ENCODE results near the gene RNF151.

RNF151 gene

DNA sequence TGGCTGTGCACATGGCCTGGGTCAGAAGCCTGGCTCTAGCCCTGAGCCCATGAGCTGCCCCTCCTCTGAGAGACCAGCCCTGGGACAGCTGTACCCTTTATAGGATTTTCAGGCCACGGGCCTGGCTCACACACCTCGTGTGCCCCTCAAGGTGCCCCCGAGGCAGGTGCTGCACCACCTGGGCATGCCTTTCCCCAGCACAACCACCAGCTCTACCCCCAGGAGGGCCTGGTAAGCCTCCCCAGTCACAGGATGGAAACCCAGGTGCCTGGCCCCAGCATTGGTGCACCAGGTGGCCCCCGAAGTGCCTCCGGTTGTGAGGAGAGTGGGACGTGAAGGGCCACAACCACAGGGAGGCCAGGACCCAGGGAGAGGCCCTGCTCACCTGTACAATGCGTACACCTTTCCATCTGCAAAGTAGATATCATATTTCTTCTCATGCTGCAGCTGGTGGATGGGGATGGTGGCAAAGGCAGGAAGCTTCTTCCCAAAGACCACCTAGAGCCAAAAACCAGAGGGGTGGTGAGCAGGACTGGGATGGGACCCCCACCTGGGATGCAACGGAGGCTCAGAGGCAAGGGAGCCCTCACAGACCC is 36.7 kb downstream of the RNF151 start:
- TF ChIP-seq, protein P1, sequence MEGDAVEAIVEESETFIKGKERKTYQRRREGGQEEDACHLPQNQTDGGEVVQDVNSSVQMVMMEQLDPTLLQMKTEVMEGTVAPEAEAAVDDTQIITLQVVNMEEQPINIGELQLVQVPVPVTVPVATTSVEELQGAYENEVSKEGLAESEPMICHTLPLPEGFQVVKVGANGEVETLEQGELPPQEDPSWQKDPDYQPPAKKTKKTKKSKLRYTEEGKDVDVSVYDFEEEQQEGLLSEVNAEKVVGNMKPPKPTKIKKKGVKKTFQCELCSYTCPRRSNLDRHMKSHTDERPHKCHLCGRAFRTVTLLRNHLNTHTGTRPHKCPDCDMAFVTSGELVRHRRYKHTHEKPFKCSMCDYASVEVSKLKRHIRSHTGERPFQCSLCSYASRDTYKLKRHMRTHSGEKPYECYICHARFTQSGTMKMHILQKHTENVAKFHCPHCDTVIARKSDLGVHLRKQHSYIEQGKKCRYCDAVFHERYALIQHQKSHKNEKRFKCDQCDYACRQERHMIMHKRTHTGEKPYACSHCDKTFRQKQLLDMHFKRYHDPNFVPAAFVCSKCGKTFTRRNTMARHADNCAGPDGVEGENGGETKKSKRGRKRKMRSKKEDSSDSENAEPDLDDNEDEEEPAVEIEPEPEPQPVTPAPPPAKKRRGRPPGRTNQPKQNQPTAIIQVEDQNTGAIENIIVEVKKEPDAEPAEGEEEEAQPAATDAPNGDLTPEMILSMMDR (IDR thresholded peaks at IDR 0.05; ENCODE audit: control extremely low read depth, extremely low read depth, low read depth, missing control alignments) = no peak
- ChIA-PET CTCF (interaction anchor here (0.9 to 6.2 kb wide), 23 partner anchors 10 to 249 kb away, joined by 3 to 63 read pairs (median 5); partner anchors contain the start of genes ECI1, GFER, NOXO1 and PKD1), POLR2A (interaction anchor here (1.1 to 1.8 kb wide), 2 partner anchors 38 to 152 kb away, joined by 5 to 12 read pairs; partner anchors contain the start of genes RPS2 and TRAF7)
- no peak for DNase-seq (ENCODE audit: extremely low spot score)

DNA sequence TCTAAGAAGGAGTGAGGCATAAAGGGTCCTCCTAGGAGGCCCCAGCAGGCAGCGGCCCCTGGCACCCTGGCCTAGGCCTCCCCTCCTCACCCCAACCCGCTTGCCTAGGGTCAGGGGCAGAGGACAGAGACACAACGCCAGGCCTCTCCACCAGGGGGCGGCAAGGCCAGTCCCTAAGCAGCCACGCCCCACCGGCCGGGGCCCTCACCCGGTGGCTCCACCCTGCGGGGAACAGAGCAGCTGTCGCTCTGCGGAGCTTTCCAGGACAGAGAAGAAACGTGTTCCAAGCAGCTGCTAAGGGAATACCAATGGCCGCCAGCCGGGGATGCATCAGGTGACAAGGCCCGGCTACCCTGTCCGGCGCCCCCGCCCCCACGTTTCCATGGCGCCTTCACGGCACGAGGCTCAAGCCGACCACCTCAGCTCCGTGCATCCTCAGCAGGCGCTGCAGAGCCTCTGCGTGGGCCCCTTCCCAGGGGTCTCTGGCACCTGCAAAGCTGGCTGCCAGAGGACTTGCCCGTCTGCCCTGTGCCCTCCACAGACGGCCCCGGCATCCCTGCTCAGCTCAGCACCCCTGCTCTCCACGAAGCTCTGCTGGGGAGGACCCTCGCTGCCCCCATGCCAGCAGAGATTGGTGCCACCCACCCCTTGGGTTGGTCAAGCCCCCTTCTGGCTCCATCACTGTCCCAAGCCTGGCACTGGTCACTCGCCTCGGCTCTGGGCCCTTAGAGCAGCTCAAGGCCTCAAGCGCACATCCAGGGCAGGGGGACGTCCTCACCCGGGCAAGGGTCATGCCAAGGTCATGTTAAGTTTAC is 37.4 kb downstream of the RNF151 start:
- TF ChIP-seq, protein P1 (IDR thresholded peaks at IDR 0.05; ENCODE audit: control extremely low read depth, extremely low read depth, low read depth, missing control alignments) = peak; percentile 90
- POLR2A ChIA-PET = interaction anchor here (1.1 to 1.8 kb wide), 2 partner anchors 39 to 151 kb away, joined by 5 to 12 read pairs; partner anchors contain the start of genes RPS2 and TRAF7

DNA sequence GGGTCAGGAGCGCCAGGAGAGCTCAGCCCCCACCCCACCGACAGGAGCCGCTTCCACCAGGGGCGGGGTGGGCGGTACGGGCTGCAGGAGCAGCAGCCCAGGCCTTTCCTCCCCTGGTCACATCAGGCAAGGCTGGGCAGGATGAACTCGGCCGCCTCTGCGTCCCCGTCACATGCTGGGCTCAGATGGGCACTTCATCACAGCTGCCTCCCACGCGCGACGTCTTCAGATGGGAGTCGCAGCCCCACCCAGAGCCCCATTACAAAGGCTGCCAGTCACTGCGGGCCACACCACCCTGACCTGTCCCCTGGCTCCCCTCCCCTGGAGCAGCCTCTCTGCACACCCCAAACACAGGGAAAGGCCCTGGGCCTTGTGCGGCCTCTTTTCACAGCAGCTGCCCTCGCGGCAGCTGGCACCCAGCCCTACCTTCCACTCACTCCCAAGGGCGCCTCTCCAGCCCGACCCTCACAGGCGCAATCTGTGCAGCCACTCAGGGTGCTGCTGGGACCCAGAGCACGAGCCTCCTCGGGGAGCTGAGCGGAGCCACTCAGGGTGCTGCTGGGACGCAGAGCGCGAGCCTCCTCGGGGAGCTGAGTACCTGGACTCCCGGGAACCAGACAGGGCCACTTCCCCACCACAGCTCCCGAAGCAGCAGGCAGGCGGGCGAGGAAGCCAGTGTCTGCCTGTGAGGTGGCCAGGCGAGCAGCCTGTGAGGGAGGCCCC is 38.3 kb downstream of the RNF151 start:
- TF ChIP-seq, protein P1 (IDR thresholded peaks at IDR 0.05; ENCODE audit: control extremely low read depth, extremely low read depth, low read depth, missing control alignments) = no peak
- ChIA-PET POLR2A (interaction anchor here (1.8 kb wide), 1 partner anchor 150 kb away, joined by 12 read pairs; the partner anchor contains the start of gene TRAF7), CTCF (interaction anchor here (0.9 to 6.2 kb wide), 15 partner anchors 8 to 482 kb away, joined by 3 to 63 read pairs (median 12); partner anchors contain the start of genes GFER, PKD1, RAB26 and SYNGR3)
- DNase-seq (ENCODE audit: extremely low spot score) = no peak

More for the DNA sequence above, 37.4 kb downstream of the RNF151 start:
- CTCF ChIA-PET = interaction anchor here (0.6 to 6.2 kb wide), 29 partner anchors 9 to 483 kb away, joined by 3 to 63 read pairs (median 5); partner anchors contain the start of genes ECI1, GFER, NOXO1 and NTHL1
- peak; percentile 93 for DNase-seq (ENCODE audit: extremely low spot score)

DNA sequence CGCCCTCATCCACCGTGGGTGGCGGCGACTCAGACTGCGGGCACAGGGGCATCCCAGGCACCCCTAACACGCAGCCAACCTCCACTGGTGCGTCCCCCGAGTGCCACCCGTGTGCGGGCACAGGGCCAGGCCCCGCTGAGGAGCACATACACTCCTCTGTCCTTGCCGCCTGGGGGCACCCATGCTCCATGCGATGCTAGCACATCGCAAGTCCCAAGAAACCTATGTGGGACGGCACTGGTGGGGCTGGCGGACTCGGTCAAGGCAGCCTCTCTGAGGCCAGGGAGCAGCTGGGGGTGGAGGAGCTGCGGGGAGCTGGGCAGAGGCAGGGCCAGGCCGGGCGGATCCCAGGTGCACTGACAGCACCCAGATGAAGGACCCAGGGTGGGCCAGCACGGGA is 39.0 kb downstream of the RNF151 start:
- ChIA-PET POLR2A (interaction anchor here (0.7 kb wide), 1 partner anchor 227 kb away, joined by 3 read pairs; no protein-coding TSS in a partner anchor), CTCF (interaction anchor here (1.3 to 6.2 kb wide), 7 partner anchors 9 to 147 kb away, joined by 3 to 63 read pairs (median 30); partner anchors contain the start of genes GFER, SYNGR3 and TRAF7)
- TF ChIP-seq, protein P1 (IDR thresholded peaks at IDR 0.05; ENCODE audit: control extremely low read depth, extremely low read depth, low read depth, missing control alignments) = no peak
- no peak for DNase-seq (ENCODE audit: extremely low spot score)

DNA sequence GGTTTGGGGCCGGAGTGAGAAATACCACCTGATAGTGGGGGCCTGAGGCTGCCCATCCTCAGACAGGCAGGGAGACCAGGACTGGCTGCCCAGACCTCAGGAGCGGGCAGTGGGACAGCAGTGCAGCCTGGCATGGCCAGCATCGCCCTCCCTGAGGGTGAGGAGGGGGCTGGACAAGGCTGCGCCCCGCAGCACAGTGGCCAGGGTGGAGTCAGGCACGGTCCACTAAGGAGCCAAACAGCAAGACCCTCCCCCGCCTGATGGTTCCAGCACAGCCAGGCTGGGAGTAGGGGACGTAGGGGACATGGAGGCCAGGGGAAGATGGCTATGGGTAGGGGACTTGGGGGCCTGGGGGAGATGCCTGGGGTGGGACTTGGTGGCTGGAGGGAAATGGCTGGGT is 39.7 kb downstream of the RNF151 start:
- ChIA-PET CTCF (interaction anchor here (1.5 to 6.2 kb wide), 4 partner anchors 13 to 147 kb away, joined by 3 to 63 read pairs (median 49); partner anchors contain the start of genes SYNGR3 and TRAF7), POLR2A (interaction anchor here (0.7 kb wide), 1 partner anchor 226 kb away, joined by 3 read pairs; no protein-coding TSS in a partner anchor)

More for the DNA sequence above, 39.7 kb downstream of the RNF151 start:
- TF ChIP-seq, protein P1 (IDR thresholded peaks at IDR 0.05; ENCODE audit: control extremely low read depth, extremely low read depth, low read depth, missing control alignments) = no peak
- no peak for DNase-seq (ENCODE audit: extremely low spot score)
